Astrocyte (in vitro differentiated cells and primary cell): ENCODE data around the gene ZFHX3. TPM values are rescaled to one million over a fixed set of nuclear protein-coding genes. Genes with fewer than 3 reads are reported as not detected.

Experiments used
- DNase-seq: peaks from one replicate; pipeline ENCODE4 v3.0.0-alpha.2; 2010; ENCODE audit warnings: low read depth
- FAIRE-seq: peaks from 2 replicates; lab custom pipeline; 2011; peaks lifted over from hg19 to GRCh38; lab: Jason Lieb, UNC
- H2AFZ ChIP-seq: 2 replicates; pipeline ENCODE4 v1.6.0; 2012; ENCODE audit warnings: low read depth, low read length, inconsistent platforms
- H3K27ac ChIP-seq: 2 replicates; pipeline ENCODE4 v1.5.1; 2011; ENCODE audit warnings: low read depth, low read length, inconsistent platforms
- H3K27me3 ChIP-seq: 2 replicates; pipeline ENCODE4 v1.6.0; 2011; ENCODE audit warnings: low read length, inconsistent platforms; ENCODE audit not compliant: insufficient read depth
- H3K36me3 ChIP-seq: 2 replicates; pipeline ENCODE4 v1.5.1; 2011; ENCODE audit warnings: low read length, inconsistent platforms; ENCODE audit not compliant: insufficient read depth
- H3K4me1 ChIP-seq: 2 replicates; pipeline ENCODE4 v1.5.1; 2011; ENCODE audit warnings: low read length, inconsistent platforms; ENCODE audit not compliant: insufficient read depth
- H3K4me2 ChIP-seq: 2 replicates; pipeline ENCODE4 v1.6.0; 2012; ENCODE audit warnings: low read length, inconsistent platforms
- H3K4me3 ChIP-seq: 2 replicates; pipeline ENCODE4 v1.5.1; 2011; ENCODE audit warnings: low read depth, mild to moderate bottlenecking, low read length, inconsistent platforms; ENCODE audit not compliant: insufficient read depth
- H3K79me2 ChIP-seq: 2 replicates; pipeline ENCODE4 v1.6.0; 2012; ENCODE audit warnings: mild to moderate bottlenecking, low read length, inconsistent platforms; ENCODE audit not compliant: insufficient read depth
- H3K9ac ChIP-seq: 2 replicates; pipeline ENCODE4 v1.6.0; 2012; ENCODE audit warnings: mild to moderate bottlenecking, low read length, inconsistent platforms
- H3K9me3 ChIP-seq: 2 replicates; pipeline ENCODE4 v1.5.1; 2012; ENCODE audit warnings: low read depth, mild to moderate bottlenecking, low read length, inconsistent platforms; ENCODE audit not compliant: insufficient read depth
- H4K20me1 ChIP-seq: 2 replicates; pipeline ENCODE4 v1.6.0; 2012; ENCODE audit warnings: low read length, inconsistent platforms; ENCODE audit not compliant: insufficient read depth
- H3K27ac Mint-ChIP-seq: one replicate; pipeline ENCODE4 v1.8.0; 2021; ENCODE audit warnings: mild to moderate bottlenecking, mixed read lengths; ENCODE audit not compliant: unreplicated experiment
- H3K27me3 Mint-ChIP-seq: one replicate; pipeline ENCODE4 v1.8.0; 2021; ENCODE audit warnings: low read depth, mixed read lengths; ENCODE audit not compliant: unreplicated experiment
- H3K36me3 Mint-ChIP-seq: one replicate; pipeline ENCODE4 v1.8.0; 2021; ENCODE audit warnings: low read depth, mixed read lengths; ENCODE audit not compliant: unreplicated experiment
- H3K4me1 Mint-ChIP-seq: one replicate; pipeline ENCODE4 v1.8.0; 2021; ENCODE audit warnings: low read depth, mixed read lengths; ENCODE audit not compliant: unreplicated experiment
- H3K4me3 Mint-ChIP-seq: one replicate; pipeline ENCODE4 v1.8.0; 2021; ENCODE audit warnings: mild to moderate bottlenecking, moderate library complexity, mixed read lengths; ENCODE audit not compliant: unreplicated experiment
- H3K9me3 Mint-ChIP-seq: one replicate; pipeline ENCODE4 v1.8.0; 2021; ENCODE audit warnings: mild to moderate bottlenecking, mixed read lengths; ENCODE audit not compliant: unreplicated experiment
- EZH2 ChIP-seq: IDR thresholded peaks from 2 replicates; pipeline ENCODE4 v1.6.1; 2012; ENCODE audit warnings: mild to moderate bottlenecking, low read length, inconsistent platforms; ENCODE audit not compliant: insufficient read depth
- total RNA-seq: library from RNA; stranded (reverse); gene quantifications from 2 replicates; pipeline ENCODE4 v1.2.1, GENCODE V29; 2021
- TF ChIP-seq, protein P1 (sequence below): IDR thresholded peaks from 2 replicates; pipeline ENCODE4 v1.5.1; 2011; ENCODE audit warnings: low read depth, mild to moderate bottlenecking, inconsistent platforms, low read length, moderate library complexity; ENCODE audit not compliant: insufficient read depth

Gene ZFHX3
- total RNA-seq, 1 donor from 2014 or later, result 19.7 TPM

DNA sequence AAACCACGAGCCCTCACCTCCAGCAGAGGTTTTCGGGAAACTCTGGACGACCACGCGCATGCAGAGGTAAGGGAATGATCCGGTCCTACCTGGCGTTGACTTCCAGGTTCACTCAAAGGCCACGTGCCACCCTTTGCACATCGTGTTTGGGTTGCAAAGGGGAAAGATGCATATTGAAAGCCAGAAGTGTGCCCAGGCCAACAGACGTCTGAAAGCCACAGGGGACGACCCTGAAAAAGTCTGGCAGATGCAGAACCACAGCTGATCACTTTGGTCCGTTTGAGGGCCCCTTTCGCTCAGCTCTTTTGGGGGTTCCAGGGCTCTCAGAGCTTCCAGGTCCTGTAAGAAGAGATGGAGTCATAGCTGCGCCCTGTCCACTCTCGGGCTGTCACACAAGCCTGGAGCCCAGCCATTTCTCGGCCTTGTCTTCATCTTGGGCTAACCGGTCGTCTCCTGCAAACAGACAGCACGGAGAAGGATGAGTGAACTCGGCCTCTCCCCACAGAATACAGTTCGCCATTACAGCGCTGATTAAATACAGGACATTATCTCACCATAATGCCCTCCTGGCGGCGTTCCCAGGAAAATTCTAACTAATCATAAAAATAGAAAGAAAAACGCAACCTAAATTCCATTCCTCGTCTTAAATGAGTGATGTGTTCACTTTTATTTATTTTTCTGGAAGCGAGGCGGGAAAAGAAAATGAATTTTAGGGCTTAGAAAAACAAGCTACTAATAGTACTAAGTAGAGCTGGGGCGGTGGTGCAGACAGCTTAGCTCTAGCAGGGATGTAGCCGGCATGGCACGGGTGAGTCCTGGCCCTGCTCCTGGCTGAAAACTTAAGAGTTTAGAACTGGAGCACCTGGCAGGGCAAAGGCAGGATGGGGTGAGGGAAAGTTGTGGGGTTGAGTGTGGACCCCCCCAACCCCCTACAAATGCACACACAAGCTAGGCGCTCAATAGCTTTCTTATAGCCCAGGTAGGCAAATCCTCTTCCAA is 45.5 kb upstream of the ZFHX3 start:
- H3K27me3 Mint-ChIP-seq, result peaks cover 11% of the 10 kb centered on the region
- no peak for FAIRE-seq
- peak; percentile 27 for DNase-seq
- no peaks in the 10 kb centered on the region for H3K36me3 ChIP-seq
- peak overlapping the region; percentile 27 for H2AFZ ChIP-seq
- H3K27me3 ChIP-seq, result no peaks in the 10 kb centered on the region
- H3K27ac ChIP-seq, result no peak overlapping the region
- peak overlapping the region; percentile 66 for H3K4me2 ChIP-seq
- H3K4me1 ChIP-seq, result peaks cover 6% of the 10 kb centered on the region
- H4K20me1 ChIP-seq, result no peaks in the 10 kb centered on the region
- H3K4me3 ChIP-seq, result peak overlapping the region; percentile 15
- no peaks in the 10 kb centered on the region for H3K36me3 Mint-ChIP-seq
- no peak overlapping the region for H3K4me3 Mint-ChIP-seq
- TF ChIP-seq EZH2, result no peak
- TF ChIP-seq, protein P1, sequence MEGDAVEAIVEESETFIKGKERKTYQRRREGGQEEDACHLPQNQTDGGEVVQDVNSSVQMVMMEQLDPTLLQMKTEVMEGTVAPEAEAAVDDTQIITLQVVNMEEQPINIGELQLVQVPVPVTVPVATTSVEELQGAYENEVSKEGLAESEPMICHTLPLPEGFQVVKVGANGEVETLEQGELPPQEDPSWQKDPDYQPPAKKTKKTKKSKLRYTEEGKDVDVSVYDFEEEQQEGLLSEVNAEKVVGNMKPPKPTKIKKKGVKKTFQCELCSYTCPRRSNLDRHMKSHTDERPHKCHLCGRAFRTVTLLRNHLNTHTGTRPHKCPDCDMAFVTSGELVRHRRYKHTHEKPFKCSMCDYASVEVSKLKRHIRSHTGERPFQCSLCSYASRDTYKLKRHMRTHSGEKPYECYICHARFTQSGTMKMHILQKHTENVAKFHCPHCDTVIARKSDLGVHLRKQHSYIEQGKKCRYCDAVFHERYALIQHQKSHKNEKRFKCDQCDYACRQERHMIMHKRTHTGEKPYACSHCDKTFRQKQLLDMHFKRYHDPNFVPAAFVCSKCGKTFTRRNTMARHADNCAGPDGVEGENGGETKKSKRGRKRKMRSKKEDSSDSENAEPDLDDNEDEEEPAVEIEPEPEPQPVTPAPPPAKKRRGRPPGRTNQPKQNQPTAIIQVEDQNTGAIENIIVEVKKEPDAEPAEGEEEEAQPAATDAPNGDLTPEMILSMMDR, result no peak
- no peak overlapping the region for H3K27ac Mint-ChIP-seq
- no peaks in the 10 kb centered on the region for H3K9me3 ChIP-seq
- no peaks in the 10 kb centered on the region for H3K4me1 Mint-ChIP-seq
- peaks cover 2% of the 10 kb centered on the region for H3K9me3 Mint-ChIP-seq
- no peak overlapping the region for H3K9ac ChIP-seq
- H3K79me2 ChIP-seq, result no peaks in the 10 kb centered on the region

DNA sequence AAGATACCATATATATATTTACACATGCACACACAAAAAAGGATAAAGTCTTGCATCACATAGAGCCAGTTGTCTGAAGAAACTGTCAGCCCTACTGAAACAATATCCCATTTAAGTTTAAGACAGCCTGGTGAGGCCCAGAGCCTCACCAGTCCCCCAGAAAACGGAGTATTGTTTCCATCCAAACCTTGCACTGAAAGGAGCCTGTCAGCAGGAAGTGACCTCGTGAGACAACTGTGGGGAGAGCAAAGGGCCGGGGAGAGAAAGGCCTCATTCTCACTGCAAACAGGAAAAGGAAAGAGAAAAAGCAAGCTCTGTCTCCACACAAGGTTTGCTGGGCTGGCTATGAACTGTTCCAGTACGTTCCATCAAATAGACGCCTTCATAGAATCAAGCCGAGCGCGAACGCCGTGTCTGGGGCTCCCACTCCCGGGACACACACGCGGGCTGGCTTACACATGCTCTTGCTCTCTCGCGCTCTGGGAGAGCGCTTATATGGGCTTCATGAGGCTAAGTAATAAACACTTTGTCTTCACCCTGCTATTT is 44.4 kb upstream of the ZFHX3 start:
- no peaks in the 10 kb centered on the region for H3K36me3 Mint-ChIP-seq
- H3K27me3 ChIP-seq, result no peaks in the 10 kb centered on the region
- no peaks in the 10 kb centered on the region for H3K9me3 ChIP-seq
- no peaks in the 10 kb centered on the region for H4K20me1 ChIP-seq
- no peak overlapping the region for H3K4me2 ChIP-seq
- H3K4me1 ChIP-seq, result peaks cover 6% of the 10 kb centered on the region
- H3K36me3 ChIP-seq, result no peaks in the 10 kb centered on the region
- no peak overlapping the region for H3K9ac ChIP-seq
- FAIRE-seq, result no peak
- H3K27me3 Mint-ChIP-seq, result peaks cover 7% of the 10 kb centered on the region
- H2AFZ ChIP-seq, result no peak overlapping the region
- peaks cover 2% of the 10 kb centered on the region for H3K9me3 Mint-ChIP-seq
- DNase-seq, result no peak
- H3K4me3 Mint-ChIP-seq, result no peak overlapping the region
- no peak for TF ChIP-seq EZH2
- TF ChIP-seq, protein P1, result no peak
- no peak overlapping the region for H3K4me3 ChIP-seq
- no peaks in the 10 kb centered on the region for H3K79me2 ChIP-seq
- H3K27ac ChIP-seq, result no peak overlapping the region
- no peaks in the 10 kb centered on the region for H3K4me1 Mint-ChIP-seq
- no peak overlapping the region for H3K27ac Mint-ChIP-seq

DNA sequence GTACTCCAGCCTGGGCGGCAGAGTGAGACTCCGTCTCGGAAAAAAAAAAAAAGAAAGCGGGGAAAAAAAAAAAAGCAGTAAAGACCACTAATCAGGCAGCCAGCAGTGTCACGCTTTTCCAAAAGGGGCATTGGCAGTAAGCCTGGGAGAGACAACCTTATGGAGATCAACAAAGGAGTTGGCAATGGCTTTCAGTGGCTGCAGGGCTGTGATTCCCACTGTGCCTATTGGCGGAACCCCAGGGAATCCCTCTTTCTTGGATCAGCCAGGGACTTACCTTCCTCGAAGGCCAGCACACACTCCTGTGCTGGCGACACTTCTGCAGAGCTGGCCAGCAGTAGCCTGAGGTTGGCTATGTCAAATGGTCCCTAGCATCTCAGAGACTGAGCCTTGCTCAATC is 43.2 kb upstream of the ZFHX3 start:
- no peak for DNase-seq
- Histone ChIP-seq H3K4me3 (no peak overlapping the region), H2AFZ (no peak overlapping the region), H3K9me3 (no peaks in the 10 kb centered on the region), H3K79me2 (no peaks in the 10 kb centered on the region), H3K36me3 (no peaks in the 10 kb centered on the region), H4K20me1 (no peaks in the 10 kb centered on the region), H3K4me2 (no peak overlapping the region), H3K27ac (no peak overlapping the region), H3K27me3 (no peaks in the 10 kb centered on the region), H3K4me1 (peaks cover 6% of the 10 kb centered on the region), H3K9ac (no peak overlapping the region)
- no peak for FAIRE-seq
- H3K27ac Mint-ChIP-seq, result no peak overlapping the region
- peaks cover 2% of the 10 kb centered on the region for H3K9me3 Mint-ChIP-seq
- H3K27me3 Mint-ChIP-seq, result peaks cover 2% of the 10 kb centered on the region
- no peaks in the 10 kb centered on the region for H3K4me1 Mint-ChIP-seq
- H3K36me3 Mint-ChIP-seq, result no peaks in the 10 kb centered on the region
- no peak overlapping the region for H3K4me3 Mint-ChIP-seq
- TF ChIP-seq, protein P1, result no peak
- TF ChIP-seq EZH2, result no peak
